NCI-H226 (cell line): ENCODE measurements around the gene GPBP1.
"Not testable (repeated sequence)": the region's sequence is repeated elsewhere in the genome, so short reads cannot be mapped to it uniquely, and the experiment has no call there.

Experiments
- DNase-seq: peaks from one replicate; pipeline ENCODE4 v3.0.0-alpha.2; 2015

GPBP1 gene

GRCh38 chr5:57177479-57178156 lies 3.8 kb downstream of the GPBP1 start:
- DNase-seq, result no peak

GRCh38 chr5:57178238-57178637 lies 4.4 kb downstream of the GPBP1 start:
- DNase-seq, result not testable (repeated sequence)

- no peak for DNase-seq
Measured at GRCh38 chr5:57179262-57180200, 5.7 kb downstream of the GPBP1 start.

- DNase-seq, result no peak
Measured at GRCh38 chr5:57181154-57181553, 7.3 kb downstream of the GPBP1 start.

GRCh38 chr5:57184322-57184721 lies 10.5 kb downstream of the GPBP1 start:
- no peak for DNase-seq

GRCh38 chr5:57185313-57185712 lies 11.5 kb downstream of the GPBP1 start:
- no peak for DNase-seq

- no peak for DNase-seq
Measured at GRCh38 chr5:57186194-57186593, 12.3 kb downstream of the GPBP1 start.

GRCh38 chr5:57187977-57188376 lies 14.1 kb downstream of the GPBP1 start:
- not testable (repeated sequence) for DNase-seq

GRCh38 chr5:57189515-57189914 lies 15.7 kb downstream of the GPBP1 start:
- DNase-seq, result no peak

GRCh38 chr5:57190593-57190992 lies 16.7 kb downstream of the GPBP1 start:
- no peak for DNase-seq

- DNase-seq, result no peak
Measured at GRCh38 chr5:57191163-57191562, 17.3 kb downstream of the GPBP1 start.

- DNase-seq, result no peak
Measured at GRCh38 chr5:57191986-57192385, 18.1 kb downstream of the GPBP1 start.

GRCh38 chr5:57192832-57193231 lies 19.0 kb downstream of the GPBP1 start:
- not testable (repeated sequence) for DNase-seq

- DNase-seq, result no peak
Measured at GRCh38 chr5:57193757-57194413, 20.0 kb downstream of the GPBP1 start.

- no peak for DNase-seq
Measured at GRCh38 chr5:57194653-57195052, 20.8 kb downstream of the GPBP1 start.

- DNase-seq, result no peak
Measured at GRCh38 chr5:57195060-57195459, 21.2 kb downstream of the GPBP1 start.

- no peak for DNase-seq
Measured at GRCh38 chr5:57199866-57200265, 26.0 kb downstream of the GPBP1 start.

GRCh38 chr5:57202811-57203210 lies 29.0 kb downstream of the GPBP1 start:
- no peak for DNase-seq

- DNase-seq, result no peak
Measured at GRCh38 chr5:57207007-57207653, 33.3 kb downstream of the GPBP1 start.

- DNase-seq, result no peak
Measured at GRCh38 chr5:57207681-57208080, 33.8 kb downstream of the GPBP1 start.

GRCh38 chr5:57209316-57210040 lies 35.6 kb downstream of the GPBP1 start:
- no peak for DNase-seq

GRCh38 chr5:57210633-57211032 lies 36.8 kb downstream of the GPBP1 start:
- DNase-seq, result no peak
